GOT3 (cell line): ENCODE data around the gene DDX54.

Experiments used
- DNase-seq: peaks from one replicate; lab custom pipeline; 2025; ENCODE audit warnings: mixed read lengths; lab: John Stamatoyannopoulos, UW

The DDX54 gene, protein sequence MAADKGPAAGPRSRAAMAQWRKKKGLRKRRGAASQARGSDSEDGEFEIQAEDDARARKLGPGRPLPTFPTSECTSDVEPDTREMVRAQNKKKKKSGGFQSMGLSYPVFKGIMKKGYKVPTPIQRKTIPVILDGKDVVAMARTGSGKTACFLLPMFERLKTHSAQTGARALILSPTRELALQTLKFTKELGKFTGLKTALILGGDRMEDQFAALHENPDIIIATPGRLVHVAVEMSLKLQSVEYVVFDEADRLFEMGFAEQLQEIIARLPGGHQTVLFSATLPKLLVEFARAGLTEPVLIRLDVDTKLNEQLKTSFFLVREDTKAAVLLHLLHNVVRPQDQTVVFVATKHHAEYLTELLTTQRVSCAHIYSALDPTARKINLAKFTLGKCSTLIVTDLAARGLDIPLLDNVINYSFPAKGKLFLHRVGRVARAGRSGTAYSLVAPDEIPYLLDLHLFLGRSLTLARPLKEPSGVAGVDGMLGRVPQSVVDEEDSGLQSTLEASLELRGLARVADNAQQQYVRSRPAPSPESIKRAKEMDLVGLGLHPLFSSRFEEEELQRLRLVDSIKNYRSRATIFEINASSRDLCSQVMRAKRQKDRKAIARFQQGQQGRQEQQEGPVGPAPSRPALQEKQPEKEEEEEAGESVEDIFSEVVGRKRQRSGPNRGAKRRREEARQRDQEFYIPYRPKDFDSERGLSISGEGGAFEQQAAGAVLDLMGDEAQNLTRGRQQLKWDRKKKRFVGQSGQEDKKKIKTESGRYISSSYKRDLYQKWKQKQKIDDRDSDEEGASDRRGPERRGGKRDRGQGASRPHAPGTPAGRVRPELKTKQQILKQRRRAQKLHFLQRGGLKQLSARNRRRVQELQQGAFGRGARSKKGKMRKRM

DNA sequence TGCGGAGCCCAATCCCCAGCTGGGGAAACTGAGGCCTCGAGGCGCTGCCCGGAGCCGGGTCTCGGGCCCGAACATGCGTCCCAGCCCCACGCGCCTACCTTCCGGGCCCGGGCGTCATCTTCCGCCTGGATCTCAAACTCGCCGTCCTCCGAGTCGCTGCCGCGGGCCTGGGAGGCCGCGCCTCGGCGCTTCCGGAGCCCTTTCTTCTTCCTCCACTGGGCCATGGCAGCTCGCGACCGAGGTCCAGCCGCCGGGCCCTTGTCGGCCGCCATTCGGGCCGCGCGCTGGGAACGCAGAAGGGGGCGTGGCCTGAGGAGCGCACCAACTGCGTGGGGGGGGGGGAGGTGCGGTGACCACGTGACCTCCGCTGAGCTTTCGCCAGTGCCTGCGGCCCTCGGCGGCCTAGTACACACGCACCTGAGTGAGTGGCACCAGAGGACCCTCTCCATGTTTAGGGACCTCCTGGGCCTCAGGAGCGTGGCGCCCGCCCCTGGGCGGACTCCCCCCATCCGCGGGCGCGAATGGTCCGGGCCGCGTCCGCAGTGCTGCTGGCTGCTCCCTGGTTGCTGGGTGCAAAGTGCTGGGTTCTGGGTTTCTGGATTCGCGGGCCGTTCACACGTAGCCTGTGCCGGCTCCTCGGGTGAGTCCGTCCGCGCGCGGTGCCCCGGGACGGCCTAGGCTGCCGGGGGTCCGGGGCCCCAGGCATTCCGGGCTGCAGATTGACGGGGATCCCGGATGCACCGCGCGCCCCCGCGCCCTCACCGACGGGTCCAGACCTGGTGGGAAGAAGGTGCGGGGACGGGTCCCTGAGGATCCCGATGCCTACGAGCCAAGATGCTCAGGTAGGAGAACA is at the start of gene DDX54, which contains the start of gene RITA1:
Gene DDX54 (minus strand): TSS at position 299 of the 853 bp plus-strand sequence. CDS start 27 bp downstream, at position 272.
Gene RITA1 (plus strand): TSS at position 542 of the 853 bp plus-strand sequence. CDS start 1,026 bp downstream, outside the sequence.
- peak; percentile 73 for DNase-seq

DNA sequence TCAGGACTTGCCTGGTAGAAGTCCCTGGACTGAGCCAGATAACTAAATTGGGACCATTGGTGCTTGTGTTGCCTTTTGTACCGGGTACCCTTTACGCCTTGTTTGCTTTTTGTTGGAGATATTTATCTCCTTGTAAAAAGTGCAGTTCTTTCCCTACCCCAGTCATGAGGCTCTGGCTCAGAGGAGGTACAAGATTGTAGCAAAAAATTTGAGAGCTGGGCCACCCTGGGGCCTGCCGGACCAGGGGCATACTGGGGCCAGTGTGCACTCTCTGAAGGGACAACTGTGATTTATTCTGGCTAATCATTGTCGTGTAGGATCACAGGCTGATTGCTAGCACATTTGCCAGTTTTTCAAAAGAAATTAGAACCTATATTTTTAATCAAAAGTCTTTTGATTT is 49.2 kb upstream of the DDX54 start:
- no peak for DNase-seq

DNA sequence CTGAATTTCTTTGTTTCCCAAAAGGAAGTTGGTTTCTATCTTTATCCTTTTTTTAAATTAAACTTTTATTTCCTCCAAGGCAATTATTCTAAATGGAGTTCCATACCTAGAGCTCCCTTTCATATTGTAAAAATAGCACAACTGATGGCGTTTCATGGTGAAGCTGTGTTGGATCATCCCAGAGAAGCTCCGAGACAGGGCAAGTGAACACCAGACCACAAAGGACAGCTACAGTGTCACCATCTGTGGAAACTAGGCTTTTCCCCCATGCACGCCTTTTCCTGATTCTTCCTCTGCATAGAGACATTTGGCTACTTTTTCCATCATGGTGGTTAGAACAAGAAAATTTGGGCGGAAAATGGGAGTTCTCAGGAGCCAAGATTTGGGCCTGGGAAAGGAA is 48.7 kb upstream of the DDX54 start:
- DNase-seq = no peak

DNA sequence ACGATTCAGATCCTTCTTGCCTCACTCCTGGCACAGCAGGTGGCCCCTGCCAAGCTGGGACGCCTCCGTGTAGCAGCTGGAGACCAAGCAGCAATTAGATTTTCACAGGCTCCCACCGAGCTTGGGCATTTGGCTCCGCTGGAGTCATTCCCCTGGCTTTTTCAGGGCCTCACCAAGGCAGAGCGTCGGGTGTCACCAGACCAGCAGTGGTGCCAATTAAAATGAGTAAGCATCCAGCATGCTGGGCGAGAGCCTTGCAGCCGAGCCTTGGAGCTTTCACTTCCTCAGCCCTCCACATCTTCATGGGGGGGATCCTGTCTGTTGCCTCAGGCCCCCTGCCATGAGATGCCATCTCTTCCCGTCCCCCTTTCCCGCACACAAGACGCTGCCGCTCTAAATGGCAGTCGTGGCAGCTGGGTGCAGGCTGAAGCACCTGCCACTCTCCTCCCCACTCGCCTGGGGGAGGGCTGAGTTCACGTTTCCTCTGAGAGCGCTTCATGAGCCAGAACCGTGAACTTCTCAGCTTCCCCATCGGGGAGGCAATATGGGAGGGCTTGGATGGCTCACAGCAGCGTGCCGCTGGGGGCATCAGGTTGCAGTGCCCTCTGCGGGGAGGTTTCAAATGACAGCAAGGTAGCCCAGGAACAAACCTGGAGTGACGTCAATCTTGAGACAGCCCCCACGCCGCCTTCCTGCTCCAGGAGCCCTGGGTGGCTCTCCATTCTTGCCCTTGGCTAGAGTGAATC is 47.7 kb upstream of the DDX54 start:
- no peak for DNase-seq

DNA sequence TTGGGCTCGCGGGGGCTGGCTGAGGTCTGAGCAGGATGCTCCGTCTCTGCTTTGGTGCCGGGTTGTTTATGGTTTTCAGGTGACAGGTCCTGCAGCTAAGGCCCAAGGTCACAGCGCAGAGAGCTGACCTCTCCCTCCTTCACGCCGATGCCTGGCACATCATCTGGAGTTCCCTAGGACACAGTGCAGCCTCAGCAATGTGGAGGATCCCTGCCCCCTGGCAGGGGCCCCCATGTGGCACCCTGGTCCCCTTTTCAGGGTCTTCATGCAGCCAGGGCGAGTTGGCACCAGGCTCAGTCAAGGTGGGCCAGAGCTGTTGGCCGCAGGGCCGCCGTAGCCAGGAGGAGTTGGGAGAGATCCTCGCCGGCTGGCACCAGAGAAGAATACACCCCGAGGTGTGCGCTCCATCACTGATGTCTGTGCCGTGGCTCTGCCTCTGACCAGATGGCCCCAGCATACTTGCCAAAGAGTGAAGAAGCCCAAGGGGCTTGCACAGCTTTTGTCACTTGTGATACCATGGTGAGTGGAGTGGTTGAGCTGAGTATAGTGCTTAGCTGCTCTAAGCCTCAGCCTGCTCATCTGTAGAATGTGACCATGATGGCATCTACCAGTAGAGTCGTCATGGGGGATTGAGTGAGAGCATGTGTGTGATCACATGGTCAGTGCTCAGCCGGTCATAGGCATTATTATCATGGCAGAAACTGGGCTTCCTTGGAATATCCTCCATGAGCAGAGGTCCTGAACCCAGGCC is 47.0 kb upstream of the DDX54 start:
- DNase-seq = no peak

DNA sequence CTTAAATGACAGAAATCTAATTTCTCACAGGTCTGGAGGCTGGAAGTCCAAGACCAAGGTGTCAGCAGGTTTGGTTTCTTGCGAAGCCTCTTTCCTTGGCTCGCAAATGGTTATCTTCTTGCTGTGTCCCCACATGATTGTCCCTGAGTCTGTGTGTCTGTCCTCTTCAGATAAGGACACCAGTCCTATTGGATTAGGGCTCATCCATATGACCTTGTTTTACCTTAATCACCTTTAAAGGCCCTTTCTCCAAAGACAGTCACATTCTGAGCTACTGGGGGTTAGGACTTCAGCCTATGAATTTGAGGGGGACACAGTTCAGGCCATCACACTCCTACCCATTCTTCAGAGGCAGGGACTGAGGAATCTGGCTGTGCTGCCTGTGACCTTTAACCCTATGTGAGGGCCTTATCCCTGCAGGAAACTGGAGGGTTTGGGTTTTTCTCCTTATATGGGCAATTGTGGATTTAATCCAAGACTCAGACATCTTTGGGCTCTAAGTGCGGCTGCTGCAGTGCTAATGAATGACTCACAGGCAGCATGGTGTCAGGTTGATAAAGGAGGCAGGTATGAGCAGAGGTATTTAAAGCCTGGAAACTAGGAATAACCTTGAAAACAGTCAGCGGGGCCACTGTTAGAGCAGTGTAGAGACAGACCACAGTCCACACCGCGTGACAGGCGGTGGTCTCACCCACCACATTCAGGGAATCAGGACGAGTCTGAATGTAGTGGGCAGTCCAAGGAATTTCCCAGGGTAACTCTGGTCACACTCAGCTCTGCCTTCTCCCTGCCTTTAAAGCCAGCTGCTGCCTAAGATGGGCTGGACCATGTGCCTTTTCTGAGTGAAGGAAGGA is 46.2 kb upstream of the DDX54 start:
- no peak for DNase-seq

DNA sequence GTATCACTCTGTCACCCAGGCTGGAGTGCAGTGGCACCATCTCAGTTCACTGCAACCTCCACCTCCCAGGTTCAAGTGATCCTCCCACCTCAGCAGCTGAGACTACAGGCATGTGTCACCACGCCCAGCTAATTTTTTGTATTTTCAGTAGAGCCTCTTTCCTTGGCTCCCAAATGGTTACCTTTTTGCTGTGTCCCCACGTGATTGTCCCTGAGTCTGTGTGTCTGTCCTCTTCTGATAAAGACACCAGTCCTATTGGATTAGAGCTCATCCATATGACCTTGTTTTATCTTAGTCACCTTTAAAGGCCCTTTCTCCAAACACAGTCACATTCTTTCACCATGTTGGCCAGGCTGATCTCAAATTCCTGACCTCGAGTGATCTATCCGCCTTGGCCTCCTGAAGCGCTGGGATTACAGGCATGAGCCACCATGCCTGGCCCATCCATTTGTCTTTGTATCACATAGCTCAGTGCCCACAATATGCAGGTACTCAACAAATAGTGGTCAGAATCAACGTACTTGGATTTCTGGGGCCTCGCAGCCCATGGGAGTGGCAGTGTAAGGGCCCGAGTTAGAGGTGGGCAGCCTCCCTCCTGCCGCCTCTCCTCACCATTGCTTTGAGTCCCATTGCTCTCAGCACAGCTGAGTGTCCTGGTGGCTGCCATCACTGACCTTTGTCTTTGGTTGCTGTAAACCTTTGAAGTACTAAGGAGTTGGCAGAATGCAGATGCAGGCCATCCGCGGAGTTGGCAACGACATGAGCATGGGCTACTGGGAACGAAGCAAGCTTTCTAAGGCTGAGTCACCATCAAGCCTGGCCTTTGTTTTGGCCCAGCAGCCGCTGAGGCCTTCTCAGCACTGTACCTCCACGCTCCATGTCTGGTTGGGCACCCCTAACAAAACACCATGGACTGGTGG is 45.3 kb upstream of the DDX54 start:
- no peak for DNase-seq

DNA sequence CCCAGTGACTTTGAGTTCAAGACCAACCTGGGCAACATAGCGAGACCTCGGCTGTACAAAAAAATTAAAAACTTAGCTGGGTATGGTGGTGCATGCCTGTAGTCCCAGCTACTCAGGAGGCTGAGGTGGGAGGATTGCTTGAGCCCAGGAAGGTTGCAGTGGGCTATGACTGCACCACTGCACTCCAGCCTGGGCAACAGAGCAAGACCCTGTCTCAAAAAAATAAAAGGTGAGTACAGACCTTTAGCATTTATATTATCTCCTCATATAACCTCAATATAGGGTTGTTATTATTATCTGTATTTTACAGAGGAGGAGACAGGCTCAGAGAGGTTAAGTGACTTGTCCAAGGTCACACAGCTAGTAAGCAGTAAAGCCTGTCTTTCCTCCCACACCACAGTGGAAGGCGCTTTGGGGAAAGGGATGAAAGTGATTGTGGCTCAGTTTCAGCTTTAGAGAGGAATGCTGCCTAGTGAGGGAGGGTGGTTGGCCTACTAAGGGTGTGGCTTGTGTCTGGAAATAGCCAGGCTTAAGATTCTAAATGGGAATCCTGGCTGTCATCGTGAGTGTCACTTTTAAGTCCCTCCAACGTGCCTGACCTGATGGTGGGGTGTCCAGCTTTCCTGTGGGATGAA is 43.2 kb upstream of the DDX54 start:
- DNase-seq = no peak

DNA sequence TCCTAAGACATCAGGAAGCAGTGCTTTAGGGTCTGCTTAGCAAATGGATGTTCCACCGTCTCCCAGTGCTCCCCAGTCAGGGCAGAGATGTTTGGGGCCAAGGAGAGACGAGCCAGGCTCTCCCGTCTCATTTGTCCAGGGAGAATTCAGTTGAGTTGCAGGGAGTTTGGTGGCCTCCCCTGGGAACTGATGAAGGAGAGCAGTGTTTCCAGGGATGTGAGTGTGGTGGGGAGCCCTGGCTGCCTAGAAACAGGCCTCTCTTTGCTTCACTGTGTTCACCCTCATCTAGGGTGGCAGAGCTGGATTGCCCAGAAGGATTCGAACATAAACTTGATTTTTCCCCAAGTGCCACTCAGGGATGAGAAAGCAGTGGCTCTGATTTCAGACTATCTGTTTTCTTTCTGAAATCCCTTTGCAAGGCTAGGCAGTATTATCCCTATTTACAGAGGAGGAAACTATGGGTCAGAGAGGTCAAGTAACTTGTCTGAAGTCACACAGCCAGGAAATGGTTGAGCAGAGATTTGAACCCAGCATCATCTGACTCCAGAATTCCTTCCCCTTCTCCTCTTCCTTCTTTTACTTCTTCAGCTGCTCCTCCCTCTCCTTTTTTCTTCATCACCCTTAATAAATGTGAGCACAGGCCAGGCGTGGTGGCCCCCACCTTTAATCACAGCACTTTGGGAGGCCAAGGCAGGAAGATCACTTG is 42.6 kb upstream of the DDX54 start:
- DNase-seq = no peak

DNA sequence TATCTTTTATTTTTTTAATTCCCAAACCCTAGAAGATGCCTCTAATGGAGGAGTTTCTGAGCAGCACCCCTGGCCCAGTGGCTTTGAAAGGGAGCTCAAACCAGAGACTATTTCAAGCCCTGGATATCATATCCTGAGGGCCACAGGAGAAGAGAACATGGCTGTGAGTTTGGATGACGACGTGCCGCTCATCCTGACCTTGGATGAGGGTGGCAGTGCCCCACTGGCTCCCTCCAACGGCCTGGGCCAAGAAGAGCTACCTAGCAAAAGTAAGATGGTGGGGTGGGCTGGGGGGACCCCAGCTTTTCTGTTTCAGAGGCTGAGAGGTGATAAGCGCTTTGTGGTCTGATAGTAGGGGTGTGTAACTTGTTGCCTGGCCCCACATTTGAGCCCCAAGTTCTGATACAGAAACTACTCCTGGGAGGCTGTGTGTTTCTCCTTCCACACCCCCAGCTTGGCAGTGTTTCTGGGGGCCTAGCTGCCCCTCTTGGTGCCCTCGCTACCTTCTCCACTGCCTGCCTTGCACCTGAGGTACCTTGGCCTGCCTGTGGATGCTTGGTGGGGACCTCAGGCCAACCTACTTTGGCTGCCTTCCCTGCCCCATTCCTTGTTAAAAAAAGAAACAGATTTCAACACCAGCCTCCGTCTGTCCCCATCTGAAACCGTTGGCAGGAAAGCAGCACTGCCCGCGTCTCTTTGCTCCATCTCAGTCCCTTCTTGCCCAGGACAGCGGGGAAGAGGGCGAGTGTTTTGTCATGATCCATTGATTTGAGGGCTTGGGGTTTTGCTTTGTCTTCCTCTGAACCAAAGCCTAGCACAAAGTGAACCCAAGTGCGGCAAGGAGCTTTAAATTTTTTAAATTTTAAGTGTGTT is 41.7 kb upstream of the DDX54 start:
- DNase-seq = no peak

DNA sequence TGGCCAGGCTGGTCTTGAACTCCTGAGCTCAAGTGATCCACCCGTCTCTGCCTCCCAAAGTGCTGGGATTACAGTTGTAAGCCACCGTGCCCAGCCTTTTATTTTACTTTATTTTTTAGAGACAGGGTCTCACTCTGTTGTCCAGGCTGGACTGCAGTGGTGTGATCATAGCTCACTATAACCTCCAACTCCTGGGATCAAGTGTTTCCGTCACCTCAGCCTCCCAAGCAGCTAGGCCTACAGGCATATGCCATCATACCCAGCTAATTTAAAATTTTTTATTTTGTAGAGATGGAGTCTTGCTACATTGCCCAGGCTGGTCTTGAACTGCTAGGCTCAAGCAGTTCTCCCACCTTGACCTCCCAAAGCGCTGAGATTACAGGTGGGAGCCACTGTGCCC is 39.7 kb upstream of the DDX54 start:
- no peak for DNase-seq

DNA sequence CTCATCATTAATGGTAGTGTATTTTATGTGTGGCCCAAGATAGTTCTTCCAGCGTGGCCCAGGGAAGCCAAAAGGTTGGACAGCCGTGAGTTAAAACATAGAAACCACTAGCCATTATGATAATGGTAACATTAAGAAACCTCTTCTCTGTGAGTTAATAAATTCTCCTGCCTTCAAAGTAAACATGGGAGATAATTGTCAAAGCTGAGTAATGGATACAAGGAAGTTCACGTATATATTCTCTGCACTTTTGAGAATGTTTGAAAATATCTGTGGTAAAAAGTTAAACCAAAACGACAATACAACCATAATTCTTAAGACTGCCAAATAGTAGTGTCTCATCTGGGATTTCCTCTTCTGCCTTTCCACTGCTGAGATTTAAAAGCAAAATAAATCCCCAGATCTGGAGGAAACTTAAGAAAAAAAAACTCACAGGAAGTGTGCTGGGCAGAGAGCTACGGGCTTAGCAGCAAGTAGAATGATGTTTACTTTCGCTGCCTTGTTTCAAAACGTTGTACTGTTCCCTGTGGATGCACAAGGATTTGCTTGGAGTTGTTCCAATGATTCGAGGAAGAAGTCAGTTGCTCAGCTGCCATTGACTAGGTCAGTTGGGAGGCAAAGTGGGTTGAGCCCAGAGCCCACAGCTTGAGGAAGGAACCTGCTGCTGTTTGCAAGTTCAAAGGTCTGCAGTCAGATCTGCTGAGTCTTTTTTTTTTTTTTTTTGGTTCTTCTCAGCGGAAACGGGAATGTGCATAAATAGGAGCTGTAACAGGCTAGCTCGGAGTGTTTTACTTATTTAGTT is 37.7 kb upstream of the DDX54 start:
- DNase-seq = no peak

DNA sequence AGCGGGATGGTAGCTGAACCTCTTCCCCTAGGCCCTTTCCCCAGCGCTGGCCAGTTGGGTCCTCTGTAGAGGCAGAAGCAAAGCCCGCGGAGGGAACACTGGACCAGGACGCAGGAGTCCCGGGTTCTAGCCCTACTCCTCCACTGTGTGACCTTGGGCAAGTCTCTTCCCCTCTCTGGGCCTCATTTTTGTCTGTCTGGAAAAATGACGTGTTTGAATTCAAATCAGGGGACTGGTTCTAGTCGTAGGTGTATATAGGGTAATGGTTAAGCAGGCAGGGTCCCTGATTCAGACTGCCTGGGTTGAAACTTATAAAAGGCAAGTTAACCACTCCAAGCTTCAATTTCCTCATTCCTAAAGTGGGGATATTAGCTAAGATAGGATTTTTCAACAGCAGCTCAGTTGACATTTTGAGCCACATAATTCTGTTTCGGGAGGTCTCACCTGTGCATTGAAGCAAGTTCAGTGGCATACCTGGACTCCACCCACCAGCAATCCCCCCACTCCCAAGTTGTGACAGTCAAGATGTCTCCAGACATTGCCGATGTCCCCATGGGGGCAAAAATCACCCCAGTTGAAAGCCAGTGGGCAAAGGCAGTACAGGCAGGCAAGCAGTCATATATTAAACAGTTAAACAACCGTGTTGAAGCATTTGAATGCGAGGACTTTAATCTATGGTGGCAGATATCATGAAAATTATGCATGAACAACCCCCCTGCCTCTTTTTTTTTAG is 36.9 kb upstream of the DDX54 start:
- no peak for DNase-seq

DNA sequence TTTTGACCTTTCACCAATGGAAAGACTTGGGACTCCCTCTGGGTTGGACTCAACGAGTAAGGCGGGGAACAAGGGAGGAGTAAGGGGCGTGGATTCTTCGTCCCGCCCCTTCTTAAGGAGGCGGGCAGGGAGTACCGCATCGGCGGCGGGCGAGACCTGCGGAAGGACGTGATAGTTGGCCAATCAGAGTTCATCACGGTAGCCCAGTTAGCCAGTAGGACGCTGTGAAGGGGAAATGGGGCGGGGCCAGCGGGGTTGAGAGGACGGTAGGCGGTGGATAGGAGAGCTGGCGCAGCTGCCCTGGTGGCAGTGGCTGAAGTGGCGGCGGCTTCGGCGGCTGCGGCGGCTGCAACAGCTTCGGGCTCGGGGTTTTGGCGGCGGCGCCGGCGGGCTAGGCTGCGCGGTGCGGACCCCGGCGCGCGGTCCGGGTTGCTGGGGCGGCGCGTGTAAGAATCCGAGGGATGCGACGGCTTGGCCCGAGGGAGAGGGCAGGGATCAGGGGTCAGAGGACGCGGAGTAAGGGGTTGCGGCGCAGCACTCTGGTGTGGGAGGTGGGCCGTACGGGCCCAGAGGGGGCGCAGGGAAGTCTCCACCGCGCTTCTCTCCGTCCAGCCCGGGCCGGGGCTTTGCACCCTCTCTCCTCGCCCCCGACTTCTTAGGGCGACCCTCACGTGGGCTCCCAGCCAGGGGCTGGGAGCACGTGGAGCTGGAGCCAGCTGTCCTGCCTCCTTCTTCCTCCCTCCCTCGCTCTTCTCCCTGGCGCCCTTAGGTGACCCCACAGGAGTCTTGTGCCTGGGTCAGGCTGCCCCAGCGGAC is 36.1 kb upstream of the DDX54 start, which contains the start of gene TPCN1:
Gene TPCN1 (plus strand): TSS at position 284 of the 816 bp plus-strand sequence. CDS start 5,389 bp downstream, outside the sequence.
- DNase-seq = peak; percentile 98
